ENCODE measurements around the gene GALNTL6.

Gene GALNTL6

DNA sequence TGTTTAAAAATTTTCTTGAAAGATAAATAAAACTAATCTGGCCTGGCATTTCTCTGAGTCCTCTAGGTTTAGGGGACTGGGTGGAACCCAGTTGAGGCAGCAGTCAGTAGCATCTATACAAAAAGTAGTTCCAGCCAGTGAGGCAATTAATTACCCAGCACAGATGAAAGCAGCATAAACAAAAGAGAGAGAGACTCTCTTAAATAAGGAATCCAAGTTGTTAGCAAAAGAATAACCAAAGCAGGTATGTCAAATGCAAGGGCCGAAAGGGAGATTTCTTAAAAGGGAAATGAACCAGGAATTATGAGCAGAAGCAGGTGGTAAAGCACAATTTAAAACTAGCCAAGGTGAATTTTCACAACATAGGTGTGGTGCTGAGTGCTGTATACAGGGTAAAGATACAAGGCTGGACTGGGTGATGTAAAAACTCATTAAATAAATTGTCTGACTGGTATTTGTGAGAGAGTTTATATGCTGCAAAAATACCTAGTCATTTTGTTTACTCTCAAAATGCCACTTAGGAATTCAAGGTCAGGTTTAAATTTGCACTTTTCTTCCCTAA, 1260.8 kb downstream of the GALNTL6 start:
- DNase-seq (ENCODE audit: low spot score): no peak

- peak; percentile 26 for DNase-seq (ENCODE audit: low spot score)
These were observed 1261.3 kb downstream of the GALNTL6 start for GRCh38 chr4:173074501-173074946.

DNA sequence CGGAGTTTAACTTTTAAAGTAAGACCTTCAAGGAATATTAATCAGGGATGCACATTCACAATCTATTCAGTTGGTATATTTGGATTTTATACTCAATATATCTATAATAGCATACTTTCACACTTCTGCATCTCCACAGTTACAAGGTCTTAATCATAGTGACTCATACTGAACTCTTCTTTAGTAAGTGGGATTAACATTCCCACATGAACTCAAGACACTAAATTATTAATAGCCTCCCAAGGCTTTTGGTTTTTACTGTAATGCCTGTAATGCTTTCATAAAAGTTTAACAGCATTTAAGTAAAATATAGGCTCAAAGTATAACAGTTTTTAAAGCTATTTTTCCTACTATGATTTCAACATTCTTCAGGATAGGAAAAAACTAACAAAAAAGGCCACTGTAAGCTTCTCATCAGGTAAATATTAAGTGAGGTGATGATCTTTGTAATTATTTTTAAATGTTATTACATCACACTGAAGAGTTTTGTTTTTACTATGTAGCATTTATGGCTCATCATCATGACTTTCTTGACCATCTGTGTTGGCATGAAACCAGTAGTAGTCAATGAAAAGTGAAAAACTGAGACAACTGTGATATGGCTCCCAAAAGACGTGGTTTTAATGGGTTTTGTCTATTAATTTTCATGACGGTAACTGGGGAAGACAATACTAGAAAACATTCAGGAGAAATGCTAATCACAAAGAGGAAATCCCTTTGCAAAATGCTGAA, 1263.9 kb downstream of the GALNTL6 start:
- DNase-seq (ENCODE audit: low spot score): no peak

GRCh38 chr4:173088144-173088543, 1274.9 kb downstream of the GALNTL6 start:
- DNase-seq (ENCODE audit: low spot score): no peak

Data from hepatic stellate cell (primary cell).